ENCODE data around the gene BPIFB2.
"Not testable (repeated sequence)": the region's sequence is repeated elsewhere in the genome, so short reads cannot be mapped to it uniquely, and the experiment has no call there.

Gene BPIFB2, protein sequence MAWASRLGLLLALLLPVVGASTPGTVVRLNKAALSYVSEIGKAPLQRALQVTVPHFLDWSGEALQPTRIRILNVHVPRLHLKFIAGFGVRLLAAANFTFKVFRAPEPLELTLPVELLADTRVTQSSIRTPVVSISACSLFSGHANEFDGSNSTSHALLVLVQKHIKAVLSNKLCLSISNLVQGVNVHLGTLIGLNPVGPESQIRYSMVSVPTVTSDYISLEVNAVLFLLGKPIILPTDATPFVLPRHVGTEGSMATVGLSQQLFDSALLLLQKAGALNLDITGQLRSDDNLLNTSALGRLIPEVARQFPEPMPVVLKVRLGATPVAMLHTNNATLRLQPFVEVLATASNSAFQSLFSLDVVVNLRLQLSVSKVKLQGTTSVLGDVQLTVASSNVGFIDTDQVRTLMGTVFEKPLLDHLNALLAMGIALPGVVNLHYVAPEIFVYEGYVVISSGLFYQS

DNA sequence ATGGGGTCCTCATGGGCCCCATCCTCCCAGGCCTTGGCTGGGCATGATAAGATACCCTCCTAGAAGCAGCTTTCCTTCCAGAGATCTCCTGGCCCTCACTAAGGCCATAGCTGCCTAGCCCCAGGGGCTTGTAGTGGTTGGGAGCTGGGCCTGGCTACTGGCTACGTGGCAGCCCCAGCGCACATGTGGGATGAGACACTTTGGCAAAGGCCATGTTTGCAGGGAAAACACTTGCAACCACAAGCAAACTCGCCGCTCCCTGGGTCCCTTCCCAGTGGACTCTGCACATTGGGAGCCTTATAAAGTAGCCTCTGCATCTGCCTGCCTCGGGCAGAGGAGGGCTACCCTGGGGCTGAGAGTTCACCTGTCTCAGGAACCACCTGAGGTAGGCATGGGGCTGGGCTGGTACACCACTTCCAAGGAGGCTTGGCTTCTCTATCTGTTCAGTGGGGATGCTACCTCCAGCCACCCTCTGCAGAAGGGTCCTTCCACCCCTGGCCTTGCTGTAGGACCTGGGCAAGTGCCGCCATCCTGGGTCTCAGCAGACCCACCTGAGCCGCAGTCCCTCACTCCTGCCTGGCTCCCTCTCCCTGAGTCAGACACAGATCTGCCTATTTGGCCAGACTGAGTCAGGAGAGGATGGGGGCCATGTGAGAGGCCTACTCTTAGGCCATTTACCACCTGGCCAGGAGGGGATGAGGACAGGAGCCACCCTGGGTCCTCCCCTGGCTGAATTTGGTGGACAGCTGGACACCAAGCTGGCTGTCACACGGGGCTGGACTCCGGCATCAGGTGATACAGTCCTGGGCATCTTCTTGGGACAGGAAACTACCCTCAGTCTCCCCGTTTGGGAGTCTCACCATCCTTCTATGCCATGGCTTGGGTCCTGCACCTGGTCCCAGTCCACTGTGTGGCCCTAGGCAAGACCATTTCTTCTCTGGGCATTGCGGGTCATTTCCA, at the start of gene BPIFB2:
Gene BPIFB2, plus strand, starts transcription at position 329 of the 960 bp plus-strand sequence. CDS start 871 bp downstream, outside the sequence.
- DNase-seq (ENCODE audit: low read depth, low spot score), result no peak

DNA sequence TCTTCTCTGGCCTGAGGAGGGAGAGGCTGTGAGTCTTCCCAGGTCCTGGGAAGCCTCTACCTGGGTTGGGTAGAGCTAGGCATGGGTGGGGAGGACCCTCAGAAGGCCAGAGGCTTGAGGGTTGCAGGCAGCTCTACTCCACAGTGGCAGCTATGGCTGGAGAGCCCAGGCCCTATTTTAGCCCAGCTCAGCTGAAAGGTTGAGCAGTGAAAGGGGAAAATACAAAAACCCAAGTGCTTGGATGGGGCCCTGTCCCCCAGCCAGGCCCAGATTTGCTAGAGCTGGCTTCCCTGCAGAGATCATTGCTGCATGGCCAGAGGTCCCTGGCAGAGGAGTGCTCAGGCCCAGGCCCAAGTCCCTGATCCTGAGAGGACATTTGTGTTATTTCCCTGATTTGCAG, 48.9 kb upstream of the BPIFB2 start:
- no peak for DNase-seq (ENCODE audit: low read depth, low spot score)

DNA sequence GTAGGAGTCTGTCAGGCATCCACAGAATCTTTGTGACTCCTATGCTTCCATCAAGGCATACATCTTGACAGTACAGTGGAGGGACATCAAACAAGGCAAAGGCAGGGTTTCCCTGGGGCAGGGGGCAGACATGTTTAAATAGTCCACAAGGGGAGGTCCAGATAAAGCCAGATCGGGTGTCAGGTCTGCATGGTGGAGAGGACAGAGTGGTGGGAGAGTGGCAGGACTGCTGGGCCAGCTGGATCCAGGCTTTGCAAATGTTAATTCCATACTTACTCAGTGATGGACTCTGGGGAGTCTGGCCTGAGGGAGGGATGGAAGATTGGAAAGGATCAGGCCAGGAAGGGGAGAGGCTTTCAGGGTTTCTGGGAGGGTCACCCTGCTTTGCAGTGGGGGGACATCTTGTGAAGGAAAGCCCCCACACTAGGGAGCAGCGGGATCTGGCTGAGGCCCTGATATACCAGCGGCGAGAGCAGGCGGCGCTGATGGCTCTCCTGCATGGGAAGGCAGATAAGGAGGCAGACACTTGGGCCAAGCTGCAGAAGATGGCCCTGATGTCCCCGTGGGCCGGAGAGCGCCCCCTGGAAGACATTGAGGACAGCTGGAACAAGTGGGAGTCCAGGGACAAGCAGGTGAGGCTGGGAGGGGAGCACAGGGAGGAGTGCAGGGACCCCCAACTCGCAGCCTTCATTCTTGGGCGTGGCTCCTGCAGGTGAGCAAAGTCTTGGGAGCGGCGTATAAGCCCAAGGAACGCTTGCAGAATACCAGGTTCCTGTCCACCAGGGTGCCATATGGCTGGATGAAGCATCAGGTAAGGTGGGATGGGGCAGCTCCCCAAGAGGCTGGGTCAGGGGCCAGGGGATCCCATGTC, 47.9 kb upstream of the BPIFB2 start:
- no peak for DNase-seq (ENCODE audit: low read depth, low spot score)

DNA sequence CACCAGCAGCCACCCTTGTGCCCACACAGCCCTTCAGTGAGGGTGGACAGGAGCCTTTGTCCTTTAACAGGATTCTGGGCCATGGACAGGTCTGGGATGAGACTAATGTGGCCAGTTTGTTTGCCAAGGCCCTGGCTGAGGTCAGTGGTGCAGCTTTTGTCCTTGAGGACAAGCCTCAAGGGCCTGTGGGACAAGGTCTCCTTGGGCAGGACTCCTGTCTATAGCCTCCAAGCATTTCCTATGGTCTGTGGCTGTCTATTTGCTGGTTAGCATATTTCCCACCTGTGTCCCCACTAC, 47.3 kb upstream of the BPIFB2 start:
- no peak for DNase-seq (ENCODE audit: low read depth, low spot score)

DNA sequence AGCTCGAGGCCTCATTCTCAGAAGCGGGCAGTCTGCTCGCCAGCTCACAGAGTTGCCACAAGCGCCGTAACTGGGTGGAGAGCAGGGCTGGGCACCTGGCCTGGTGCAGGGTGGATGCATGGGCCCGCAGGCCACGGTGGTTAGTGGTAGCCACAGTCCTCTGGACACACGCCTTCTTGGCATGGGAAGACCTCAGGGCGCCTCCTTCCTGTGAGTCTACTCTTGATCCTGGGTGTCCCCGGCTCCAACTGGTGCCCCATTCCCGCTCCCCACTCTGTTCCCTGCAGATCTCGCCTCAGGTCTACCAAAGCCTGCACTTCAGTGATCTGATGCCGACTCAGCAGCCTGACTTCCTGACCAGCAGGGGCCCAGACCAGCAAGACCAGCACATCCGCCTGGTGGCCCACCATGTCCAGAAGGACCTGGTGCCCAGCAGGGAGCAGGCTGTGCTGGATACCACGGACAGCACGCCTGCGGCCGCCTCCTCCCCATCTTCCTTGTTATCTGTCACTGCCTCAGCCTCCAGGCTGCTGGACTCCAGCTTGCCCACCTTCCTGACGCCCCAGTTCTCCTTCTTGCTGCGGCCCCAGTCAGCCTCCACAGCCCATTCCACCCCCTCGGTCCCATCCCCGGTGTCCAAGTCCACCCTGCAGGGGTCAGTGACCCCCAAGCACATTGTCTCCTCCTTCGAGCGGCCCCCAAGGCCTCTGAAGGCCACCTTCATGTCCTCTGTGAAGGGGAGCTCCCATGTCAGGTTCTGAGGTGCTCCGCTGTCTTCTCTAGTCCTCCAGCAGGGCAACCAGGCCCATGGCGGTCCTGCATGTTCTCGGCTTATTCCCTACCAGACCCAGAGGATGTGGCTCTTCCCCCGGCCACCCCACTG, 46.4 kb upstream of the BPIFB2 start:
- no peak for DNase-seq (ENCODE audit: low read depth, low spot score)

DNA sequence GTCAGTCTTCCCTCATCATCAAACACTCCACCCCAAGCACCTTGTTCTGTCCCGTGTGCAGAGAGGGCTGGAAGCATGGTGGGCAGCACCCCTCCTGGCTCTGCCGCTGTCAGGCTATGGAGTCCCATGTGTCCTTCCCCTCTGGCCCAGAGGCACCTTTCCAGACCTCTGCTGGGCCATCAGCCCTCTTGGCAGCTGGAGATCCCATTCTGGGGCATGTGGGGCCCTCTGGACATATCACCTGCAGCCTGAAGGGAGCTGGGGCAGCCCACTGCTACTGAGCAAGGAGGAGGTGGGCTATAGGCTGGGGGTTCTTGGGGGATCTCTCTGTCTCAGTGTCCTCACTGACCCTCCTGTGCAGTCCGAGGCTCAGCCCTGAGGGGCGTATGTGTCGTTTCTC, 45.5 kb upstream of the BPIFB2 start:
- DNase-seq (ENCODE audit: low read depth, low spot score), result no peak

DNA sequence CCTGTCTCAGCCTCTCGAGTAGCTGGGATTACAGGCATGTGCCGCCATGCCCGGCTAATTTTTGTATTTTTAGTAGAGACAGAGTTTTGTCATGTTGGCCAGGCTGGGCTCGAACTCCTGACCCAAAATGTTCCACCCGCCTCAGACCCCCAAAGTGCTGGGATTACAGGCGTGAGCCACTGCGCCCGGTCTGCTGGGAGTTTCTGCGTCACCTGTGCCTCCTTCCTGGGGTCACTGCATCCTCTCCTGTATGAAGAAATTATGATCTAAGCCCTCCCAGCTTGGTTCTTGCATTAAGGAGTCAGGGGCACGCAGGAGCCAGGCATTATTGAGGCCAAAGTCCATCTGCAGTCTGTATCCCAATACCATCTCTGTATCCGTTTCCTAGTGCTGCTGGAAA, 44.9 kb upstream of the BPIFB2 start:
- not testable (repeated sequence) for DNase-seq (ENCODE audit: low read depth, low spot score)

DNA sequence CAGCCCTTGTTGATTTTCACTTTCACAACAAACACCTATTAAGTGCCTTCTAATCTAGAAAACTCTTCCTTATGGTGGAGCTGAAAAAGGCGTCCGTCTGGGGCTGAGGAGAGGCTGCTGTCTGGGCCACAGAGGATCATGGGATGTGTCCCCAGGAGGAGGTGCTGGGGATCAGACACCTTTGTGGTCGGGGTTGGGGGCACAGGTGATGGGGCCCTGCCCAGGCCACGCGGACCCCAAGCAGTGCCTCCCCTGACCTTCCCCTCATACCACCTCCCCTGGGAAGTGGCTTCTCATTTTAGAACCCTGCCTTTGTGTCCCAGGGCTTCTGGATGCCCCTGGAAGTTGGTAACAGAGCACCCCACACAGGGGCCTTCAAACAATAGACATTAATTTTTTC, 44.3 kb upstream of the BPIFB2 start:
- no peak for DNase-seq (ENCODE audit: low read depth, low spot score)

DNA sequence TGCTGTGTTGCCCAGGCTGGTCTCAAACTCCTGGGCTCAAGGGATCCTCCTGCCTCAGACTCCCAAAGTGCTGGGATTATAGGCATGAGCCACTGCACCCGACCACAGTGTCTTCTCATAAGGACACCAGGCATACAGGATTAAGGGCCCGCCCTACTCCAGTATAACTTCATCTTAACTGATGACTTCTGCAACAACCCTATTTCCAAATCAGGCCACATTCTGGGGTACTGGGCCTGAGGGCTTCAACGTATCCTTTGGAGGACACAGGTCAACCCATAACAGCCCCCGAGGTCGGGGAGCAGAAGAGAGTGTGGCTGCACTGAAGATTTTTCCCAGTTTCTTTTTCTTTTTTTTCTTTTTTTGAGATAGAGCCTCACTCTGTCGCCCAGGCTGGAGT, 42.9 kb upstream of the BPIFB2 start:
- DNase-seq (ENCODE audit: low read depth, low spot score), result no peak

DNA sequence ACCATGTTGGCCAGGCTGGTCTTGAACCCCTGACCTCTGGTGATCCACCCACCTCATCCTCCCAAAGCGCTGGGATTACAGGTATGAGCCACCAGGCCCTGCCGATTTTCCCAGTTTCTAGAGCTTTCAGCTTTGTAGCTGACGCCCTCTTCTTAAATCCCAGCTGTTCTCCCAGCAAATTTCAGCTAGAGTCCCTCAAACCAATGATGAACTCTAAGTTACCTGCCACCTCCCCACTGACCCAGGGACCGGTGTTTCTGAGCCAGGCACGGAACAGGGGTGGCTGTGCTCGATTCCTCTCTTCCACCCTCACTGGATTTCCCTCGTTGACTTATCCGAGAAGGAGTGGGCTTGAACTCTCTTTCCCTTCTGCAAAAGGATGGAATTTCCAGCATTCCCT, 42.4 kb upstream of the BPIFB2 start:
- DNase-seq (ENCODE audit: low read depth, low spot score), result no peak

DNA sequence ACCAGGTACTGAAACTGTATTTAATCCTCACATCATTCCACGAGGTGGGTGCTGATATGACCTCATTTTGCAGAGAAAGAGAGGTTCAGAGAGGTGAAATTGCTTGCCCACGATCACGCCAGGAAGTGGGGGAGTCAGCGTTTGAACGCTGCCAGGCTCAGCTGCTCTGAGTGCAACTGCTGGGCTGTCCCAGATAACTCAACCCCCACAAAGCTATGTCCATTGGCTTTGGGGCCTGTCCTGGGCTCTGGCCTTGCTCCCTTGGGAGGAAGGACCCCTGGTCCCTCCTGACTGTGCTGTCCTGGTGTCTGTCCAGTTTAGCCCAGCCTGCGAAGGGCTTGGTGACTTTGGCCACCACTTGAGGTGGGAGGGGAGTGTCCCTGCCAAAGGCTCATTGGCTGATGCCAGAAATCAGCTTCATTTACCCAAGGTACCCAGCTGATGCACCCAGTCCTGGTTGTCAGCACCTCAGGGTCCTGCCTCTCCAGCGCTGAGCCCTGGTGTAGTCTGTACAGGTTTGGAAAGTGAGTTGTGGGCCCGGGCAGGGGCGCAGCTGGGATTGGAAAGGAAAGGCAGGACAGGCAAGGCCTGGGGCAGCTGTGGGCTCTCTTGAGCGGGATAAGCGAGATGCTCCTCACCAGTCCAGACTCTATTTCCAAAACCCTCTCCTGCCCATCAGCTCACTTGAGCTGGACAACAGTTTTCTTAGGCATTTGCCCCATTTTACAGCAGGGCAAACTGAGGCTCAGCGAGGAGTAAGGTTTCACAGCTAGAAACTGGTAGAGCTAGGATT, 41.7 kb upstream of the BPIFB2 start:
- no peak for DNase-seq (ENCODE audit: low read depth, low spot score)

DNA sequence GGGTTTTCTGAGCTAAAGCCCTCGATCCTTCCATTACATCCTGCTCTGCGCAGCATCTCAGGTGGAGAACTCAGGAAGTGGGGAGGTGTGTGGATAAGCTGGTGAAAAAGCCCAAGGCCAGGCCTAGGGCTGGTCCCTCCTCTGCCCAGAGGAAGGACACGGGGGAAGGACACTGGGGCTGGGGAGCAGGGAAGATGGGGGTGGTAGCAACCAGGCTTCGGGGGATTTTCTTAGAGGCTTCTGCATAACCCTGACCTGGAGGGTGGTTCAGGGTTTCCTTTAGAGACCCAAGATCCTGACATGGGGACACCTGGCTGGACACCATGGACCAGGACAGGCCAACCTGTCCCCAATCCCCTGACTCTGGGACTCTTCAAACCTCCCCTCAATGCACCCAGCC, 41.1 kb upstream of the BPIFB2 start:
- no peak for DNase-seq (ENCODE audit: low read depth, low spot score)

DNA sequence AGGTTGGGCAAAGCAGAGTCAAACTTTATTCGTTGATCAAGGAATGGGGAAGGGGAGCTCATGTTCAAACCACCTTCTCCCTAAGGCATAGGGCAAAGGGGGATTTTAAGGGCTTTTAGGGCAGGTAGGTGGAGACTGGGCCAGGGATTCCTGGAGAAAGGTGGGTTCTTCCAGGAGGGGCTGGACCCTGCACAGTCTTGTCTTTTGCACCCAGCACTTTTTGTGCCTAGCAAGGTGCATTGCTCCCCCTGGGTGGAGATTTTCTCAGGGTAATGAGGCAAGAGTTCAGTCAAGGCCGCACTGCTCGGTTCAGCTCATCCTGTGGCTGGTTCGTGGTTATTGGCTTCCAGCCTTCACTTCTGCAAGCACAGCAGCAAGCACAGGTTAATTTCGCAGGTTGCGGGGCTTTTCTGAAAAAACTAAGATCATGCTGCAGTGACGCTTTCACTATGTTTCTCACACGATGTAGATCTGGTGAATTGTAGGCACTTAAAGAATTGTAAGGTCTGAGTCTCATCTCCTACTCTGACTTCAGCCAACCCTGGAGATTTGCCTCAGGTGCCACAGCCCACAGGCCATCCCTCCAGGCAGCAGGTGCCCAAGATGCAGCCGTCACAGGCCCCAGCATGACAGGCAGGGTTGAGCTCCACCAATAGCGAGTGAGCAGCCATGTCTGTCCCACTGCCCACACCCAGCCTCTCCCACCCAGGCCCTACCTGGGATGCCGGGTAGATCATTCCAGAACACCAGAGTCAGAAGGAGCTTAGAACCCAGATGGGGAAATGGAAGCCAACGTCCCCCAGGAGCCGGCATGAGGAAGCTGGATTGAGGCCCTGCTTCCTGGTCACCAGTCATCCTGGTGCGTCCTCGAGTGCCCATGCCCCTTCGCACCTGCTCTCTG, 40.4 kb upstream of the BPIFB2 start:
- DNase-seq (ENCODE audit: low read depth, low spot score), result no peak

DNA sequence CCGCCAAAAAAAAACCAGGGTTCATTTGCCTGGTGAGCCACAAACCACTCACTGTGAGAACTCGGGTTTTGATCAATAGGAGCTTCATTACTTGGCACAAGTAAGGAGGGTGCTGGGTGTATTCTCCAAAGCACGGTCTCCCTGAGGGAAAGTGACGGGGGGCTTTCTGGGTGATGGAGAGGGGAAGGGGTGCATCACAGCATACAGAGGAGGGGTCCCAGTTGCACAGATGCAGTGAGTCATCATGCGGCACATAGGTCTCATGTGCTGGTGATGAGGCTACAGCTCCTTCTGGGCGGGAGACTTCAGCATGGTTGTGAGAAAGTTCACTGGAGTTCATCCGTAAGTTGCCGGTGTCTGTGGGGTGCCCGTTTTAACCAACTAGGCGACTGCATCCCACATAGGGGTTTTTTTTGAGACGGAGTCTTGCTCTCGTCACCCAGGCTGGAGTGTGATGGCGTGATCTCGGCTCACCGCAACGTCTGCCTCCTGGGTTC, 39.5 kb upstream of the BPIFB2 start:
- no peak for DNase-seq (ENCODE audit: low read depth, low spot score)

DNA sequence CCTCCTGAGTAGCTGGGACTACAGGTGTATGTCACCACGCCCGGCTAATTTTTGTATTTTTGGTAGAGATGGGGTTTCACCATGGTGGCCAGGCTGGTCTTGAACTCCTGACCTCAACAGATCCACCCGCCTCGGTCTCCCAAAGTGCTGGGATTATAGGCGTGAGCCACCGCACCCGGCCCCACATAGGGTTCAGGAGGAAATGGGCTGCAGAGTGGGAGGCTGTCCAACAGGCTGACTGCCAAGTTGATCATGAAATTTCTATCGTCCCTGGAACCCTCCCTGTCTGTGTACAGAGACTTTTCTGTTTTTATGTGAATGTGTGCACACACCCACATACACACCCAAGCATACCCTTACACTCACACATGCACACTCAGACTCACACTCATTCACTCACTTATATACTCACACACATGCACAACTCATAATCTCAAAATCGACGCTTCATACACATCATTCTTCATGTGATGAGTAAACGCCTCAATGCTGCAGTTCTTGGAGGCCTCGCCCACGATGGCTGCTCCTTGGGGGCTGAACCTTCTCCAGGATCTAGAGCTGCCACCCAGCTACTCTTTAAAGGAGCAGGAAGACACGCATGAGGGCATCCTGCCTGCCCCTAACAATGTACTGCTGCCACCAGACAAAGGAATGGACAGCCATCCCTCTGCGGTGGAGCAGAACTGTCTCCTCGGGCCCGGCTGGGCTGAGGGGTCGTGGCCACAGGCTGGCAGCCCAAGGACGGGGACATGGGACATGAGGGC, 38.8 kb upstream of the BPIFB2 start:
- no peak for DNase-seq (ENCODE audit: low read depth, low spot score)

DNA sequence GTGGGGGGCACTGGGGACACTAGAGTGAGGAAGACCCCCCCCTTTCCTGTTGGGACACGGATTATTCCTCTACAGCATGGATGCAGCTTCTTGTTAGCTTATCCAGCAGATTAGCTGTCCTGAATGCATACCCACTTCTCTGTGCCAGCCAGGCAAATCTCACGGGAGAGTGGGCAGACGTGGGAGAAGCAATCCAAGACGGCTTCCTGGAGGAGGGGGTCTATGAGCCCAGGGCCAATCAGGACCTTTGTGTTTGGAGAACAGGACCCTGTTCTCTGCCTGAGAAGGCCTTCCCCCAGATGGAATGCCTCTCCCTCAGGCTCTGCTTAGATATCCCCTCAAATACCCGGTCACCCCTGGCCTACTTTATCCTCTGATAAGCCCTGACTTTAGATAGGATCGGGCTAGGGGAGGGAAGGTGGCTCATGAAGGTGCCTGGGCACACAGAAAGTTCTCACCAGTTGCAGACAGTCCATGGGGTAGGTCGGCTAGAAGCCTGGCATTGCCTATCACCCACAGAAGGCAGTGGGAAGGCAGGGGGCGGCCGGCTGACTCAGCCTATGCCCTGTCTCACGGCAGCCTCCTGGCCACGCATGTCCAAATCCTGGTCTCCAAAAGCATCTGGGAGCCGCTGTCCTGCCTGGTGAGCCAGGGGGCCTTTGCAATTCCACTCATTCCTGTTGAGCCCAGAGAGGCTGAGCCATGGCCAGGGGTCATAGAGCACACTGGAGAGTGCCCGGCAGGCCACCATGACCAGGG, 38.0 kb upstream of the BPIFB2 start:
- no peak for DNase-seq (ENCODE audit: low read depth, low spot score)

All from astrocyte of the hippocampus (primary cell).